ENCODE measurements around the gene ADAMTS6. TPM values are rescaled to one million over a fixed set of nuclear protein-coding genes. Genes with fewer than 3 reads are reported as not detected.

The ADAMTS6 gene
- total RNA-seq, 3 donors from 2014 or later = 0.69 to 3.6 (median 1.4) TPM

DNA sequence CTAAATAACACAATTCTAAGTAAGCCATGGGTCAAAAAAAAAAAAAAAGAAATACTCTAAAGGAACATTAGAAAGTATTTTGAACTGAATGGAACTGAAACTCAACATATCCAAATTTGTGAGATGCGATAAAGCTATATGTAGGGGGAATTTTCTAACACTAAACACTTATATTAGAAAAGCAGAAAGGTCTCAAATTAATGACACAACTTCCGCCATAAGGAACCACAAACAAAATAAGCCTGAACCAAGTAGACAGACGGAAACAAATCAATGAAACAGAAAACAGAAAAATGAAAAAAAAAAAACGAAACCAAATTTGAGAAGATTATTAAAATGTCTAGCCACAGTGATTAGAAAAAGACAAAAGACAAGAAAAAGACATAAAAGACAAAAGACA, 39.9 kb downstream of the ADAMTS6 start:
- Histone ChIP-seq H3K36me3 (ENCODE audit: low read depth) (no peaks in the 10 kb centered on the region), H3K9me3 (no peaks in the 10 kb centered on the region), H3K4me3 (no peak overlapping the region), H3K4me1 (ENCODE audit: low read depth) (no peaks in the 10 kb centered on the region)
- DNase-seq = no peak
- no peak for ATAC-seq
- TF ChIP-seq, protein P1, sequence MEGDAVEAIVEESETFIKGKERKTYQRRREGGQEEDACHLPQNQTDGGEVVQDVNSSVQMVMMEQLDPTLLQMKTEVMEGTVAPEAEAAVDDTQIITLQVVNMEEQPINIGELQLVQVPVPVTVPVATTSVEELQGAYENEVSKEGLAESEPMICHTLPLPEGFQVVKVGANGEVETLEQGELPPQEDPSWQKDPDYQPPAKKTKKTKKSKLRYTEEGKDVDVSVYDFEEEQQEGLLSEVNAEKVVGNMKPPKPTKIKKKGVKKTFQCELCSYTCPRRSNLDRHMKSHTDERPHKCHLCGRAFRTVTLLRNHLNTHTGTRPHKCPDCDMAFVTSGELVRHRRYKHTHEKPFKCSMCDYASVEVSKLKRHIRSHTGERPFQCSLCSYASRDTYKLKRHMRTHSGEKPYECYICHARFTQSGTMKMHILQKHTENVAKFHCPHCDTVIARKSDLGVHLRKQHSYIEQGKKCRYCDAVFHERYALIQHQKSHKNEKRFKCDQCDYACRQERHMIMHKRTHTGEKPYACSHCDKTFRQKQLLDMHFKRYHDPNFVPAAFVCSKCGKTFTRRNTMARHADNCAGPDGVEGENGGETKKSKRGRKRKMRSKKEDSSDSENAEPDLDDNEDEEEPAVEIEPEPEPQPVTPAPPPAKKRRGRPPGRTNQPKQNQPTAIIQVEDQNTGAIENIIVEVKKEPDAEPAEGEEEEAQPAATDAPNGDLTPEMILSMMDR (IDR thresholded peaks at IDR 0.05) = no peak
- intact Hi-C loops (cut with DNase I, micrococcal nuclease) = no loop called here

DNA sequence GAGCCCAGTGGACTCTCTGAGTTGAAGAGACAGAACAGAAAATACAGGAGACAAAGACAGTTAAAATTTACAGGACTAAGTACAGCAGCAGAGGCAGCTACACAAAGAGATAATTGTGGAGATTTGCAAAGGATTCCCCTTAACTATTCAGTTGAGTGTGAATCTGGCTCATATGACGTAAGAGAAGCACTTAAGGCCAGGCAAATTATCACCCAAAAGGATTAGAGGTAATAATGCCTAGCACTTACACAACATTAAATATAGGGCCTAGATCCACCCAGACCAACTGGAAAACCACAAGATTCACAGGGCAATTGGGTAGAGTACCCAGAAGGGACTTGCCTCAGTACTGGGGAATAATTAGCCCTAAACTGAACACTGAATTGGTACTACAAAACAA, 41.3 kb downstream of the ADAMTS6 start:
- TF ChIP-seq, protein P1 (IDR thresholded peaks at IDR 0.05) = no peak
- Histone ChIP-seq H3K36me3 (ENCODE audit: low read depth) (no peaks in the 10 kb centered on the region), H3K4me1 (ENCODE audit: low read depth) (no peaks in the 10 kb centered on the region), H3K9me3 (no peaks in the 10 kb centered on the region), H3K4me3 (no peak overlapping the region)
- intact Hi-C loops (cut with DNase I, micrococcal nuclease) = no loop called here
- no peak for ATAC-seq
- DNase-seq = no peak

DNA sequence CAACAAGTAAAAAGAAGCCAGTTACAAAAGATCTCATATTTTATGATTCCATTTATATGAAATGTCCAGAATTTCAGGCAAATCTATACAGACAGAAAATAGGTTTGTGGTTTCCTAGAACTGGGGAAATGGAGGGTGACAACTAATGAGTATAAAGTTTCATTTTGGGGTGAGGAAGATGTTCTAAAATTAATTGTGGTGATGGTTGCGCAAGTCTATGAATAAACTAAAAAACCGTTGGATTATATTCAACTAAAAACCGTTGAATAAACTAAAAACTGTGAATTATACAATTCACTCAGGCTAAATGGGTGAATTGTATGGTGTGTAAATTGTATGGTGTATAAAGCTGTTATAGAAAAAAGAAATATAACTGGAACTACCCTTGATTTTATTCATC, 47.6 kb downstream of the ADAMTS6 start:
- H3K36me3 ChIP-seq (ENCODE audit: low read depth) = no peaks in the 10 kb centered on the region
- ATAC-seq (no peak), DNase-seq (no peak)
- H3K4me3 ChIP-seq = no peak overlapping the region
- TF ChIP-seq, protein P1 (IDR thresholded peaks at IDR 0.05) = no peak
- intact Hi-C loops (cut with DNase I, micrococcal nuclease) = no loop called here
- H3K4me1 ChIP-seq (ENCODE audit: low read depth) = no peaks in the 10 kb centered on the region
- H3K9me3 ChIP-seq = no peaks in the 10 kb centered on the region

DNA sequence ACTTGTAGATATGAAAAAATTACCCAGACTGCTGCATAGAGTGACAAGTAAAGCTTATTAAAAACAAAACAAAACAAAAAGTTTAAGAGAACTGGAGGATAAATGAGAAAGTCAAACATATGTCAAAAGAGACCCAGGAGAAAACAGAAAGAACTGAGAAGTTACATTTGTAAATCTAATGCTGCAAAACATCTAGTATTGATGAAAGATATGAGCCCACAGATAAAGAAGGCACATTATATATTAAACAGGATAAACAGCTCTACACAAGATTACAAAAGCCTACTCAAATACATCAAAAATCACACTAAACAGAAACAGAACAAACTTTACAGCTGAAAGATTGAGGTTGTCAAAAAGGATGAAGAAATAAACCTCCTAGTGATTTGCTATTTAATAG, 55.1 kb downstream of the ADAMTS6 start:
- ATAC-seq = no peak
- H3K9me3 ChIP-seq = no peaks in the 10 kb centered on the region
- H3K4me1 ChIP-seq (ENCODE audit: low read depth) = no peaks in the 10 kb centered on the region
- TF ChIP-seq, protein P1 (IDR thresholded peaks at IDR 0.05) = no peak
- H3K36me3 ChIP-seq (ENCODE audit: low read depth) = no peaks in the 10 kb centered on the region
- DNase-seq = no peak
- intact Hi-C loops (cut with DNase I, micrococcal nuclease) = no loop called here
- H3K4me3 ChIP-seq = no peak overlapping the region

DNA sequence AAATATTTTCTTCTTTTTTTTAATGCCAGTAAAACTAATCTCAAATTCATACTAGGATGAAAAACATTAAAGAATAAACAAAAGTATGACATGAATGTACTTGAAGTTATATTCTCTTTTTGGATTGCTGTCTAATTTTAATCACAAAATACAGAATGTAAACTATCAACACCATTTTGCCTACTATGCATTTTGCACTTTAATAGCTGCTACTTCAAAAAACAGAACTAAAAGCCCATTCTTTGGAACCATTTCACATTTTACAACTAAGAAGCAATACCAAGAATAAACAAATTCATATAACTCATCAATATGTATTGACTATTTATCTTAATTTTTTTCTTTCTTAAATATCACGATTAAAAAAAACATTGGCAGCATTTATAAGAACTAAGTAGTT, 58.1 kb downstream of the ADAMTS6 start:
- intact Hi-C loops (cut with DNase I, micrococcal nuclease) = no loop called here
- no peak overlapping the region for H3K4me3 ChIP-seq
- DNase-seq = no peak
- H3K9me3 ChIP-seq = no peaks in the 10 kb centered on the region
- ATAC-seq = no peak
- no peaks in the 10 kb centered on the region for H3K4me1 ChIP-seq (ENCODE audit: low read depth)
- TF ChIP-seq, protein P1 (IDR thresholded peaks at IDR 0.05) = no peak
- no peaks in the 10 kb centered on the region for H3K36me3 ChIP-seq (ENCODE audit: low read depth)

DNA sequence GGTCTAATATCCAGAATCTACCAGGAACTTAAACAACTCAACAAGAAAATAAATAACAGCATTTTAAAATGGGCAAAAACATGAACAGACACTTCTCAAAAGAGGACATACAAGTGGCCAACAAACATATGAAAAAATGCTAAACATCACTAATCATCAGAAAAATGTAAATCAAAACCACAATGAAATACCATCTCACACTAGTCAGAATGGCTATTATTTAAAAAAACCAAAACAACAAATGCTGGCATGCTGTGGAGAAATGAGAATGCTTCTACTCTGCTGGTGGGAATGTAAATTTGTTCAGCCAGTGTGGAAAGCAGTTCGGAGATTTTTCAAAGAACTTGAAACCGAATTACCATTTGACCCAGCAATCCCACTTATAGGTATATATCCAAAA, 63.1 kb downstream of the ADAMTS6 start:
- Histone ChIP-seq H3K36me3 (ENCODE audit: low read depth) (no peaks in the 10 kb centered on the region), H3K4me1 (ENCODE audit: low read depth) (no peaks in the 10 kb centered on the region), H3K4me3 (no peak overlapping the region), H3K9me3 (no peaks in the 10 kb centered on the region)
- TF ChIP-seq, protein P1 (IDR thresholded peaks at IDR 0.05) = no peak
- DNase-seq (no peak), ATAC-seq (no peak)
- intact Hi-C loops (cut with DNase I, micrococcal nuclease) = no loop called here

Measured in mucosa of descending colon (tissue), 3 donors.